Measurements from ENCODE around the gene BST2.

BST2 gene

GRCh38 chr19:17405250-17406045 lies at the start of gene BST2:
Gene BST2 (minus strand): TSS chr19:17405630. CDS start chr19:17405575, 55 bp downstream.
- DNase-seq: no peak

- no peak for DNase-seq
Measured at GRCh38 chr19:17454576-17455071, 49.2 kb upstream of the BST2 start.

- DNase-seq: no peak
Measured at GRCh38 chr19:17451820-17452219, 46.4 kb upstream of the BST2 start.

GRCh38 chr19:17450264-17451075 lies 45.0 kb upstream of the BST2 start:
- DNase-seq: no peak

GRCh38 chr19:17448131-17448967 lies 42.9 kb upstream of the BST2 start, which contains the start of gene TMEM221:
Gene TMEM221 (minus strand): TSS chr19:17448668. CDS start chr19:17448462, 206 bp downstream.
- peak; percentile 53 for DNase-seq

- no peak for DNase-seq
Measured at GRCh38 chr19:17447704-17448130, 42.3 kb upstream of the BST2 start.

- DNase-seq: no peak
Measured at GRCh38 chr19:17445526-17446165, 40.2 kb upstream of the BST2 start.

- DNase-seq: peak; percentile 42
Measured at GRCh38 chr19:17441241-17442021, 36.0 kb upstream of the BST2 start.

- DNase-seq: no peak
Measured at GRCh38 chr19:17436874-17437267, 31.4 kb upstream of the BST2 start.

GRCh38 chr19:17436094-17436873 lies 30.9 kb upstream of the BST2 start:
- no peak for DNase-seq

- no peak for DNase-seq
Measured at GRCh38 chr19:17435218-17435617, 29.8 kb upstream of the BST2 start.

GRCh38 chr19:17431417-17431816 lies 26.0 kb upstream of the BST2 start:
- DNase-seq: no peak

GRCh38 chr19:17429641-17430113 lies 24.2 kb upstream of the BST2 start:
- DNase-seq: no peak

GRCh38 chr19:17424743-17425365 lies 19.4 kb upstream of the BST2 start:
- DNase-seq: peak; percentile 72

GRCh38 chr19:17423429-17424208 lies 18.2 kb upstream of the BST2 start:
- no peak for DNase-seq

- DNase-seq: no peak
Measured at GRCh38 chr19:17421942-17422341, 16.5 kb upstream of the BST2 start.

GRCh38 chr19:17420475-17420924 lies 15.1 kb upstream of the BST2 start:
- DNase-seq: no peak

- DNase-seq: peak; percentile 98
Measured at GRCh38 chr19:17419621-17420474, 14.4 kb upstream of the BST2 start, which contains the start of gene MVB12A. Gene MVB12A (plus strand): TSS chr19:17420047. CDS start chr19:17420136, 89 bp downstream.
